Endothelial cell (in vitro differentiated cells): Measurements from ENCODE around the gene KIF1C. TPM values are rescaled to one million over a fixed set of nuclear protein-coding genes. Genes with fewer than 3 reads are reported as not detected.
A peak's percentile ranks its signal among the peaks of the same experiment; 100 is the strongest.

Experiments used
- DNase-seq: peaks from one replicate; pipeline ENCODE4 v3.0.0; 2021; ENCODE audit warnings: low spot score
- H3K27ac Mint-ChIP-seq: one replicate; pipeline ENCODE4 v1.8.0; 2021; ENCODE audit warnings: mixed read lengths, inconsistent platforms; ENCODE audit not compliant: unreplicated experiment
- H3K27me3 Mint-ChIP-seq: one replicate; pipeline ENCODE4 v1.8.0; 2021; ENCODE audit warnings: mild to moderate bottlenecking, moderate library complexity, mixed read lengths, inconsistent platforms; ENCODE audit not compliant: unreplicated experiment
- H3K36me3 Mint-ChIP-seq: one replicate; pipeline ENCODE4 v1.8.0; 2021; ENCODE audit warnings: mild to moderate bottlenecking, low read depth, mixed read lengths, inconsistent platforms; ENCODE audit not compliant: unreplicated experiment
- H3K4me1 Mint-ChIP-seq: one replicate; pipeline ENCODE4 v1.8.0; 2021; ENCODE audit warnings: mild to moderate bottlenecking, mixed read lengths, inconsistent platforms; ENCODE audit not compliant: unreplicated experiment
- H3K4me3 Mint-ChIP-seq: one replicate; pipeline ENCODE4 v1.8.0; 2021; ENCODE audit warnings: mild to moderate bottlenecking, mixed read lengths, inconsistent platforms; ENCODE audit not compliant: unreplicated experiment
- H3K9me3 Mint-ChIP-seq: one replicate; pipeline ENCODE4 v1.8.0; 2021; ENCODE audit warnings: mixed read lengths, inconsistent platforms; ENCODE audit not compliant: unreplicated experiment
- total RNA-seq: library from RNA; stranded (reverse); fragmentation: NEBNext Ultra II Directional; extraction: Animal tissue kit (Norgen Biotek cat#: 25700); gene quantifications from one replicate; pipeline ENCODE4 v1.2.1, GENCODE V29; 2021; ENCODE audit not compliant: unreplicated experiment
- TF ChIP-seq, protein P1 (sequence below): fragments of 200-600 bp; sonication (generic); IDR thresholded peaks from one replicate; pipeline ENCODE4 v1.5.0; 2021; ENCODE audit warnings: antibody characterized with exemption; ENCODE audit not compliant: unreplicated experiment

Gene KIF1C
- total RNA-seq, 1 donor from 2014 or later: 127 TPM

- H3K9me3 Mint-ChIP-seq: no peaks in the 10 kb centered on the region
- H3K4me3 Mint-ChIP-seq: no peak overlapping the region
- H3K27ac Mint-ChIP-seq: no peak overlapping the region
- TF ChIP-seq, protein P1, sequence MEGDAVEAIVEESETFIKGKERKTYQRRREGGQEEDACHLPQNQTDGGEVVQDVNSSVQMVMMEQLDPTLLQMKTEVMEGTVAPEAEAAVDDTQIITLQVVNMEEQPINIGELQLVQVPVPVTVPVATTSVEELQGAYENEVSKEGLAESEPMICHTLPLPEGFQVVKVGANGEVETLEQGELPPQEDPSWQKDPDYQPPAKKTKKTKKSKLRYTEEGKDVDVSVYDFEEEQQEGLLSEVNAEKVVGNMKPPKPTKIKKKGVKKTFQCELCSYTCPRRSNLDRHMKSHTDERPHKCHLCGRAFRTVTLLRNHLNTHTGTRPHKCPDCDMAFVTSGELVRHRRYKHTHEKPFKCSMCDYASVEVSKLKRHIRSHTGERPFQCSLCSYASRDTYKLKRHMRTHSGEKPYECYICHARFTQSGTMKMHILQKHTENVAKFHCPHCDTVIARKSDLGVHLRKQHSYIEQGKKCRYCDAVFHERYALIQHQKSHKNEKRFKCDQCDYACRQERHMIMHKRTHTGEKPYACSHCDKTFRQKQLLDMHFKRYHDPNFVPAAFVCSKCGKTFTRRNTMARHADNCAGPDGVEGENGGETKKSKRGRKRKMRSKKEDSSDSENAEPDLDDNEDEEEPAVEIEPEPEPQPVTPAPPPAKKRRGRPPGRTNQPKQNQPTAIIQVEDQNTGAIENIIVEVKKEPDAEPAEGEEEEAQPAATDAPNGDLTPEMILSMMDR: no peak
- DNase-seq: no peak
- peaks cover 9% of the 10 kb centered on the region for H3K4me1 Mint-ChIP-seq
- H3K36me3 Mint-ChIP-seq: peaks cover 15% of the 10 kb centered on the region
- peaks cover 14% of the 10 kb centered on the region for H3K27me3 Mint-ChIP-seq
These were observed 3.6 kb upstream of the KIF1C start for GRCh38 chr17:4994081-4994595.

GRCh38 chr17:4998027-4998731 is 429 bp downstream of the KIF1C start:
- H3K4me3 Mint-ChIP-seq: peak overlapping the region; percentile 93
- peaks cover 15% of the 10 kb centered on the region for H3K4me1 Mint-ChIP-seq
- no peak for DNase-seq
- no peaks in the 10 kb centered on the region for H3K9me3 Mint-ChIP-seq
- peaks cover 26% of the 10 kb centered on the region for H3K36me3 Mint-ChIP-seq
- peaks cover 6% of the 10 kb centered on the region for H3K27me3 Mint-ChIP-seq
- TF ChIP-seq, protein P1: no peak
- H3K27ac Mint-ChIP-seq: peak overlapping the region; percentile 30

DNA sequence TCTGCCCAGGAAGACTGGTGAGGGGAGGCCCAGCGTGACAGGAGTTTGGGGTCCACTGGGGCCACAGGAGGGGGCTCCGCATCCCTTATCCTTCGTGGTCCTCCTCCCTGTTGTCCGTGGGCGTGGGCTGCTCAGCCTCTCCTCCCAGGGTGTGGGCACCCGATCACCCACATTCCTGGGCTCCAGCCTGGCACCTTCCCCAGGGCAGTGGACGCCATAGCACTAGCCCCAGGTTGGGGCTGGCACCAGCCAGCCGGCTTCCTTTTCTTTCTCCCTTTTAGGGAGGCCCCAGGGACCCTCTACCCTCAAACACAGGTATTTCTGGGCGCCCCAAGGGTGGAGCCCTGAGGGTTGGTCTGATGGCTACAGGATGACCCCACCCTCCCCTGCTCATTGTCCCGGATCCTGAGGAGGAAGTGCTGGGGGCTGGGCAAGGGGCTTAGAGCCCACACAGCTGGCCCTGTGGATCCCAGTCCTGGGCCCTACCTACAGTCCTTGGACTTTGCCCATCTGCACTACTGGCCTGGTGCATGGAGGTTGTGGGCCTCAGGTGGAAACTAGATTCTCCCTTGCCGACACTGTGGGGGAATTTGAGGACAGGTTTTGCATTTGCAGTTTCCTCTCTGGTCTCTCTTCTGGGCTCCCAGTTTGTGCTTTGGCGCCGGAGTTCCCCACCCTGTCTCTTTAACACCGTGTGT is 1.1 kb downstream of the KIF1C start:
- DNase-seq: no peak
- no peak overlapping the region for H3K27ac Mint-ChIP-seq

GRCh38 chr17:4999430-5000093 is 1.8 kb downstream of the KIF1C start:
- DNase-seq: no peak
- H3K4me3 Mint-ChIP-seq: peak overlapping the region; percentile 93
- H3K4me1 Mint-ChIP-seq: peaks cover 15% of the 10 kb centered on the region
- peaks cover 39% of the 10 kb centered on the region for H3K36me3 Mint-ChIP-seq
- H3K27ac Mint-ChIP-seq: no peak overlapping the region
- TF ChIP-seq, protein P1: no peak
- no peaks in the 10 kb centered on the region for H3K9me3 Mint-ChIP-seq
- H3K27me3 Mint-ChIP-seq: peaks cover 10% of the 10 kb centered on the region

More for the DNA sequence above, 1.1 kb downstream of the KIF1C start:
- no peaks in the 10 kb centered on the region for H3K9me3 Mint-ChIP-seq
- H3K27me3 Mint-ChIP-seq: peaks cover 10% of the 10 kb centered on the region
- peaks cover 15% of the 10 kb centered on the region for H3K4me1 Mint-ChIP-seq
- H3K4me3 Mint-ChIP-seq: peak overlapping the region; percentile 93
- TF ChIP-seq, protein P1: no peak
- peaks cover 33% of the 10 kb centered on the region for H3K36me3 Mint-ChIP-seq
